HG03108 (cell line): ENCODE measurements around the gene SKIL.

Experiments used
- ATAC-seq: cut with Tn5 transposase; IDR thresholded peaks from one replicate; pipeline ENCODE4 v1.9.1; 2021; ENCODE audit warnings: moderate library complexity; ENCODE audit not compliant: unreplicated experiment

Gene SKIL

DNA sequence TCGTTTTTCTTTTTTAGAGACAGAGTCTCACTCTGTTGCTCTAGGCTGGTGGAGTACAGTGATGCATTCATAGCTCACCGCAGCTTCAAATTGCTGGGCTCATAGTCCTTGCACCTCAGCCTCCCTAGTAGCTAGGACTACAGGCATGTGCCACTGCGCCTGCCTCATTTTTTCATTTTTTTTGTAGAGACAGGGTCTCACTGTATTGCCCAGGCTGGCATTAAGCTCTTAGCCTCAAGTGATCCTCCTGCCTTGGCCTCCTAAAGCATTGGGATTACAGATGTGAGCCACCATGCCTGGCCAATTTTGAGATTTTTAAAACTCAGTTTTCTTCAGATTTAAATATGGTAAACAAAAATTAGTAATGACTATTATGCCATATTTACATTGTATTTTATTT lies 29.0 kb downstream of the SKIL start:
- ATAC-seq, result no peak

DNA sequence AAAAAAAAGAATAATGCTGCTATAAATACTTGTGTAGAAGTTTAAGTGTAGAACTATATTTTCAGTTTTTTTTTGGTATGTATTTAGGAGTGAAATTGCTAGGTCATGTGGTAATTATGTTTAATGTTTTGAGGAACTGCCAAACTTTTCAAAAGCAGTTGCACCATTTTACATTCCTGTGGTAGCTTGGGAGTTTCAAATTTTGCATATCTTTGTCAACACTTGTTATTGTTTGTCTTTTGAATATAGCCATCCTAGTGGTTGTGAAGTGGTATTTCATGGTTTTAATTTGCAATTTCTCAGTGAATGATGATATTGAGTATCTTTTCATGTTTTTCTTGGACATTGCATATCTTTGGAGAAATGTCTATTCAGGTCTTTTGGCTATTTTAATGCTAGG lies 30.4 kb downstream of the SKIL start:
- ATAC-seq, result no peak

- no peak for ATAC-seq
These were observed 33.6 kb downstream of the SKIL start for GRCh38 chr3:170391108-170391507.

DNA sequence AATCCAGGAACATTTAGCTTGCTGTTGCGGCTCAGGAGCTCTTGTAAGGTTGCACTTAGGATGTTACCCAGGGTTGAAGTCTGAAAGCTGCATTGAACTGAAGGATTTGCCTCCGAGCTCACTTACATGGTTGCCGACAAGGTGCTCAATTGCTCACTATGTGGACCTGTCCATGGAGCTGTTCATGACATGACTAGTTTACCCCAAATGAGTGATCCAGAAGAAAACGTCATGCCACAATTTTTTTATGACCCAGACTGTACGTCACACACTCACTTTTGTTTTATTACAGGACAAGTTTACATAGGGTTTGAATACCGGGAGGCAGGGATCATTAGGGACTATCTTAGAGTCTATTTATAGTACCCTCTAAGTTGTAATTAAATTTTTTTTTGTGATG lies 40.2 kb downstream of the SKIL start:
- ATAC-seq, result no peak

DNA sequence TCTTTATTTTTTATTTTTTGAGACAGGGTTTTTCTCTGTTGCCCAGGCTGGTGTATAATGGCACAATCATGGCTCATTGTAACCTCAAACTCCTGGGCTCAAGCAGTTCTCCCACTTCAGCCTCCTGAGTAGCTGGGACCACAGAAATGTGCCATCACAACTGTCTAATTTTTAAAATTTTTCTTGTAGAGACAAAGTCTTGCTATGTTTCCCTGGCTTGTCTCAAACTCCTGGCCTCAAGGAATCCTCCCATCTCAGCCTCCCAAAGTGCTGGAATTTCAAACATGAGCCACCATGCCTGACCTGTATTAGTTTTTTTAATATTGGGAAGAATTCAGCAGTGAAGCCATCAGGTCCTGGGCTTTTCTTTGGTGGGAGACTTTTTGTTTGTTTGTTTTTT lies 47.6 kb downstream of the SKIL start:
- no peak for ATAC-seq

DNA sequence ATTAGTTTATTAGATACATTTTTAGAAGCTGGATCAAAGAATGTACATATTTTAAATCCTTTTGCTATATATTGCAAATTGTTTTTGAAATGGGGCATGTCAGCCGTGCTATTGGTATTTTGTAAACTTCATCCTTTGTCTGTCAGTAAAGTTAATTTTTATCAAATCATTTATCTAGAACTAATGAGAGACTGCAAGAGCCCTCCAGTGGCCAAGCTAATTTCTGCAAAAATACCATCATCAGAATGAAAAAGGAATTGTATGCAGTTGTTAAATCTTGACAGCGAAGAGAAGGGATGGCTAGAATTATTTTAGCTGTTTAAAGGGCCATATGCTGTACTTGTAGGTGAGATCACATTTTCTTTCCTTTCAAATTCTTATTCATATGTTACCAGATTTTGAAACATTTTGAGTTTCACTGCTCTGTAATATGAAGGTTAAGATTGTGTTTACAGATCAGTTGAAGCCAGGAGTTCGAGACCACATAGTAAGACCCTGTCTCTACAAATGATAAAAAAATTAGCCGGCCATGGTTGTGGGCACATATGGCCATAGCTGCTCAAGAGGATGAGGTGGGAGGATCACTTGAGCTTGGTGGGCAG lies 53.0 kb downstream of the SKIL start:
- no peak for ATAC-seq

DNA sequence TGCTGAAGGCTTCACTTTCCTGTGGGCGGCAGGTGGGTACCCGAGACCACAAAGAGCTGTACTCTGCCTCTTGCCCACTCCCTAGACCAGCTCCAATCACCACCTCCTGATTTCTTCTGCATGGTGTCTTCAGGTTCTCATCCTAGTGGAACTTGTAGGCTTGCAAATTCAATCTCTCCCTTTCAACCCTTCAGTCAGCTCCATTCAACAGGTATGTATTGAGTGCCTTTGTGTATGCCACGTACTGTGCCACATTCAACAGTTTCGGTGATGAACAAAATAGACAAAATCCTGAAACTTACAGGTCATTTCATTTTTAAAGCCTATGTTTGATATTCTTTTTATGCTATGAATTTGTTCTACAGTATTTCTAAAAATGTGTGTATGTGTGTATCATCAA lies 55.8 kb downstream of the SKIL start:
- ATAC-seq, result no peak

DNA sequence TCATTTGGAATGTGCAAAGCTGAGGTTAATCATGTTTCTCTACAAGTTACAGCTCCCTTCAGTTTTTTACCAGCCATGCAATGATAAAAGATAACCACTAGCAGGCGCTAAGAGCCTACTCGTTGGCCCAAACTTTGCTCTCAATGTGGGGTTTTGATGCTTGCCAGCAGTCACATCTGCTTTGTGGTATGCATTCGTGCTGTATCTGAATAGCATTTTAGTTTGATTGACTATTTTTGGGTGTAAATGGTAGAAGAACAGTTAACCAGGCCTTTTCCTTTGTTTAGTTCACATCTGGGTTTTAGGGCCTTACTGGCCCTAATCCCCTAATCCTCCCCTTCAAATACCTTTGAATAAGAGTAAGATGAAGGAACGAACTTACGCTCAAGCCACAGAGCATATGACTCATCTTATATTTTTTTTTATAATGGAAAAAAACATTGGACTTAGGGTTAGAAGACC lies 56.7 kb downstream of the SKIL start:
- no peak for ATAC-seq

GRCh38 chr3:170417090-170417489 lies 59.6 kb downstream of the SKIL start:
- ATAC-seq, result no peak

DNA sequence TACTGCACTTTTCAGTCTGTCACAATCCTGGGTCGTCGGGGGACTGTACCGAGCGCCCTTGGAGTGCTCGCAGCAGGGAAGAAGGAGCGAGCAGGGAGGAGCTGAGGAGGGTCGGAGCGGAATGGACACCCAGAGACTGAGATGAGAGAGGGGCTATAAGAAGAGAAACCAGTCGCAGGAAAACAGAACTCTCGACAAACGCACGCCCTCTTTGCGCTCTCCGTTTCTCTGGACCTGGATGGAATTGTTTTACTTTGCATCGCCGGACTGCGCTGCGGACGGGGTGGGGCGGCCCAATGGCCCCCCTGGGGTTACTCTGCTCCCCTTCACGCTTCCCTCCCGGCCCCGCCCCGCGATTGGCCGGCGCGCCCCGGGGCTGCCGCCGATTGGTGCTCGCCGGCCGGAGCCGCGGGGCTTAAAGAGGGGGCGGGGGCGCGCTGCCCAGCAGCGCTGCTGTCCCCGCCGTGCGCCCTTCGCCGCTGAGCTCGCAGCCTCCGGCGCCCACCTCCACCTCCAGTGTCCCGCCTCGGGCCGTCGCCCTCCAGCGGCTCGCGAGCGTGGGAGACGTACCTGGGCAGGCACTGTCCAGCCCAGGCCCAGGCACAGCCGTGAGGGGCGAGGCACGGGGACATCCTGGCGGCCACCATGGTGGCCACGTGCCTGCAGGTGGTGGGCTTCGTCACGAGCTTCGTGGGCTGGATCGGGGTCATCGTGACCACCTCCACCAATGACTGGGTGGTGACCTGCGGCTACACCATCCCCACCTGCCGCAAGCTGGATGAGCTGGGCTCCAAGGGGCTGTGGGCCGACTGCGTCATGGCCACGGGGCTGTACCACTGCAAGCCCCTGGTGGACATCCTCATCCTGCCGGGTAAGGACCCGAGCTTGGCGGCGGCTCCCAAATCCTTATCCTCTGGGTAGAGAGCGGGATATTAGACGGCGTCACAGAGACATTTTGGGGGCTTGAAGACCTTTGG lies 61.2 kb downstream of the SKIL start, which contains the start of gene CLDN11:
Gene CLDN11, plus strand, starts transcription at position 447 of the 977 bp plus-strand sequence. Its CDS starts 199 bp downstream, at position 646.
- ATAC-seq, result no peak

GRCh38 chr3:170419557-170420087 lies 62.1 kb downstream of the SKIL start:
- ATAC-seq, result no peak

- ATAC-seq, result no peak
These were observed 62.8 kb downstream of the SKIL start for GRCh38 chr3:170420307-170420821.

DNA sequence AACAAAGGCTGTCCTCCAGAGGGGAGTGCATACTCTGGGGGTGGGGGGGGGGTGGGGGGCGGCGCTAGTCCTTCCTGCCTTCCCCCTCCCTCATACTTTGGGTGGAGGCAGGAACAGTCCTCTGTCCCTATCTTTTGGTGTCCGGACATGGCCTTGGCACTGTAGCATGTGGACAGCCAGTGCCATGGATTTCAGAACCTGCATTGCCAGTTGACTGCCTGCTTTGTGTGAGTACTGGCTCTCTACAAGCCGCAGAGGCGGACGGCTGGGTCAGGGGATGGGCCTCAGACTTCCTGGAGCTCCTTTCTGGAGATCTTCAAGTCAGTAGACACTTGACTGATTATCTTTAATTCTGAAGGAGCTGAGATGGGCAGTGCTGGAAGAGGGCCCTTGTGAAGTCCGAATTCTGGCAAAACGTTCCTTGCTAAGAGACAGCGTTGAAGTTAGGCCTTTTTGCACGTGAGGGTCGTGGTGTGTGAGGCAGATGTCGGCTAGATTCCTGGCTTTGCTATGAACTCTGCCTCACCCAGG lies 63.7 kb downstream of the SKIL start:
- no peak for ATAC-seq

DNA sequence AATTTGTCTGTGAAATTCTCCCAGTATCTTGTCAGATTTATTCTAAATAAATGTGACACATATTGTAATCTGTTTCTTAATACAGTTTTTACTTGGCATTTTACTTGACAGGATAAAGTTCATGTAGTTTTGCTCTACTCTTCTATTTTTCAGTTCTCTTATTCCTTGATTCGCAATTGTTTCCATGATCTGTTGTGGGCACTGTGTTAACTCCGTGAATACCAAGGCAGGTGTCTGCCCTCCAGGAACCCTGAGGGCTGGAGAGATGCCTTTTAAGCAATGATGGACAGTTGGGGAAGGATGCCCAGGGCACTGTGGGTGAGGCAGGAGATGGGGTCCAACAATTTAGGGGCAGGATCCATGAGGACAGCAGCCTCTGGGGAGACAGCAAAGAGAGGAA lies 64.2 kb downstream of the SKIL start:
- ATAC-seq, result no peak

GRCh38 chr3:170423001-170423615 lies 65.6 kb downstream of the SKIL start:
- no peak for ATAC-seq

DNA sequence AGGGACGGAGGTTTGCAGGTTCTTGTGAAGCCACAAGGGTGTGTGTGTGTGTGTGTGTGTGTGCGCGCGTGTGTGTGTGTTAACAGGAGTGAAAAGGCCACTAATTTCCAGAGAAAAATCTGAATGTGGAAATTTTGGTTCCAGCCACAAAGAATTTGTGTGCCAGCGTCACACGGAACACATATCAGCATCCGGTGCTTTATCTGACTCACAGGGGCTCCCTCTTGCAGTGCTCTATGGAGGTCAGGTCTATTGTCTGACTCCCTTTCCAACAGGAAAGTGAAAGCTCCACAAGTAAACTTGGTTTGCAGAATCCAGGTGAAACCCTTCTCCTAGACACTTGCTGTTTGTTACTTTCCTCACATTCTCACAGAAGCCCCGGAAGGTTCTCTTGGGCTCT lies 67.4 kb downstream of the SKIL start:
- ATAC-seq, result no peak

GRCh38 chr3:170425491-170426239 lies 68.2 kb downstream of the SKIL start:
- no peak for ATAC-seq

GRCh38 chr3:170426240-170426797 lies 68.8 kb downstream of the SKIL start:
- ATAC-seq, result no peak

DNA sequence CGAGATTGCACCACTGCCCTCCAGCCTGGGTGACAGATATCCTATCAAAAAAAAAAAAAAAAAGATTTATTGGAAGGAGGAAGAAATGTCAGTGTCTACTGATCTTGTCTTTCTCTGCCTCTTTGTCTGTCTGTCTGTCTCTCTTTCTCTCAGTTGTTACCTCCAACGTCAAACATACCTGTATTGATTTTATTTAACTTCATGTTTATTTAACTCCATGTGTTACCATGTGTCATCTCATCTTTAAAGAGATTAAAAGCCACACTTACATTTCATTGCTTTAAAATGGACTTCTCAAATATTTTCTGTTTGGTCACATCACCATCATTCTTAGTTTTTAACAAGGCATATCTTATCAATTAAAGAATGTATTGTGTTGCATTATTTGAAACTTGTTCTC lies 70.6 kb downstream of the SKIL start:
- ATAC-seq, result no peak

GRCh38 chr3:170429050-170429449 lies 71.5 kb downstream of the SKIL start:
- no peak for ATAC-seq
